GM19328 (cell line): Measurements from ENCODE around the gene SLC36A2.
"Not testable (repeated sequence)": the region's sequence is repeated elsewhere in the genome, so short reads cannot be mapped to it uniquely, and the experiment has no call there.

Source experiments
- ATAC-seq: cut with Tn5 transposase; IDR thresholded peaks from one replicate; pipeline ENCODE4 v1.9.1; 2021; ENCODE audit warnings: mild to moderate bottlenecking, moderate library complexity; ENCODE audit not compliant: unreplicated experiment

The SLC36A2 gene

DNA sequence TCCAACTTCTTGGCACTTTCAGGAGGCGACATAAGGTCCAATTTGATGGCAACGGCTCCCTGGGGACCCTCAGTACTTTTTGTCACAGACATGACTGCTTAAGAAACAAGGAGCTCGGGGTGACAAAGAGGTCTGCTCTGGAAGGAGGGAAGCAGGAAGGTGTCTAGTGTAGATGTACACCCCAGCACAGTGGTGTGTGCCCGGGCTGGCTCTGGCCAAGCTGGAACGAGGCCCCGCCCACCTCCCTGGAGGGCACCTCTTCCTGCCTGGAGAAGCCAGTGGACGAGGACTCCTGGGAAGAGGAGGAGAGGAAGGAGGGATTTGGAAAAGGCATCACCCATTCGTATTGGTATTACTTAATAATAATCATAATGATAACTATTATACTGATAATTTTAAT lies at the start of gene SLC36A2:
Gene SLC36A2, minus strand, starts transcription at position 191 of the 400 bp plus-strand sequence. Its CDS starts 99 bp downstream, at position 92.
- no peak for ATAC-seq

DNA sequence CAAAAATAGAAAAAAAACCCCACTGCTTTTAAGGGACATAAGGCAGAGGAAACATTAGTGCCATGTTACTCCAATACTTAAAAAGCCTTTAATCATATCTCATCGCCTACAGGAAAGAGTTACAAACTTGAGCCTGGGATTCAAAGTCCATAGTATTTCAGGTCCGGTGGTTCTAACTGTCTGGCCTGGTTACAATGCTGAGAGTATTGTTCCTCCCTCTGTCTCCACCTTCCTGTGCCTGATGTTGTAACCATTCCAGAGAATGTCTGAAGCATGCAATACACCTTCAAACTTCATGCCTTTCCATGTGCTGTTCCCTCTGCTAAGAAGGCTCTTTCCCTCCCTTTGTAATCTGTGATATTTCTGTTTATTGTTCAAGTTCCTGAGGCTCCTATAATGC lies 41.6 kb upstream of the SLC36A2 start:
- no peak for ATAC-seq

DNA sequence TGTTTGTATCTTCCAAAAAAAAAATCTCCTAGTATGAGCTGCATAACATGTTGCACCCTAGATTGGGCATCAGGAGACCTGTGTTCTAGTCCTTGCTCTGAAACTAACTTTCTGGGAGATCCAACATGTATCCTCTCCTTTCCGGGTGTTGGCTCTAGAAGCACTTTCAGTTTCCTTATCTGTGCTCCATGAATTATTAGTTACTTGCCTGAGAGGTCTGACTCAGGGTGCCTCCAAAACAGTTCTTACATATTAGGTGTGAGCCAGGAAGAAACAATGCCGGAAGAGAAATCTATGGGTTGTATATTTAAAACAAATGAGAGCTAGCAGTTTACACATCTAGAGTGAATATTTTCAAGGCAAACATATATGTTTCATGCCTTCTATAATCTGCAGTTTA lies 36.7 kb upstream of the SLC36A2 start:
- ATAC-seq = no peak

DNA sequence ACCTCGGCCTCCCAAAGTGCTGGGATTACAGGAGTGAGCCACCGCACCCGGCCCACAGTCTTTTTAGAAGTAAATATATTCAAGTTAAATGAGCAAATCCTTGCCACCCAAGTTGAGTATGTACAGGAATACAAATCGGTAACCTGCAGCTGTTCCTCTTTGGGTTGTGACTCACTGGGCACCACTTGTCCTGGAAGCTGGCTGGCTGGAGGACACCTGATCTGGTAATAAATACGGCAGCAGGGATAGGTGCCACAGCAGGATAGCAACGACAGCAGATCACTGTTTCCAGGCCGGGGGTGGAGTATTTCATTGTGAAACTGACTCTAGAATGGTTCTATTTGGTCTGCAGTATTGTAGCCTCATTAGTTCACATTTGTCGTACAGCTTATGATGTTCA lies 35.7 kb upstream of the SLC36A2 start:
- ATAC-seq = no peak

DNA sequence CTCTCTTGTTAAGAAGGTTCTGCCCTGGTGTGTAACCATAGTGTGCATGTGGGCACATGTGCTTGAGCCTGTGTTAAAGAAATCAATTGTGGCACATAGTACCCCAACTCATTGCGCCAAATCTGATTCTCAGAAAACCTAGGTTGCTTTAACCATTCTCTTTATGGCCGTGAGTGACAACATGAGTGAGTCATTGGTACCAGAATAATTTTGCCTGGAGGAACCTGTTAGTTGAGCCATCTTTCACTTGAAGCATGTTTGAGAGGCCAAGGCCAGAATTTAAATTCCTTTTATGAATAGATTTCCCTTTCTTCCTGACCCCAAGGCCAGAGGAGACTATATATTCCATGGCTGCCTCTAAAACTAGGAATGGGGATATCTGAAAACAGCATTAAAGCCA lies 35.2 kb upstream of the SLC36A2 start:
- ATAC-seq = no peak

DNA sequence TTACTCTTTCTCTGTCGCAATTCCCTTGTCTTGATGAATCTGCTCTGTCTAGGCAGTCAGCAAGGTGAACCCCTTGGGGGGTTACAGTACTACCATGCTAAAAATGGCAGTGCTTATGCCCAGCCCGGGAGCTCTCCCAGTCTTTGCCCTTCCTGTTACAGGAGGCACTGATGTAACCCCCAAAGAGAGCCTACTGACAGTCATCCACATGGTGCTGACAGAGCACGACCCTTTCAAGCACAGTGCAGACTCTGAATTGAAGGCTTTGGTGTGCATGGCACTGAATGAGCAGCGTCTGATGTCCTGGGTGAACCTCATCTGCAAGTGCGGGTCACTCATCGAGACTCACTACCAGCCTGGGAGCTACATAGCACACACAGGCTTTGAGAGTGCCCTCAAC lies 34.5 kb upstream of the SLC36A2 start:
- no peak for ATAC-seq

DNA sequence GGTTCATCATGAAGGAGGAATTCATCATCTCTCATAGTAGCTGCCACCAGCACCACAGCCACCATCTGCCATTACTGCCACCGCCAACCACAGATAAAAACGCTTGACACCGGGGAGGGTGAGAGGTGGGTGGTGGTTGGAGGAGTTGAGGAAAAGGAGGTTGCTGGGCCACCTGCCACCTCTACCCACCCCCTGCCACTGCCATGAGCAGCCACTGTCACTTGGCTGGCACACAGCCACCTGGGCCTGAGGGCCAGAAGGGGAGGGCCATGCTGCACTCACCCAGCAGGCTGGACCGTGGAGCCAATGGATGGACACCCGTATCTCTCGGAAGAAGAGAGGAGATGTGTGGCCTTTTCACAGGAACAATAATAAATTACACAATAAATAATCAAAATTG lies 31.3 kb upstream of the SLC36A2 start:
- no peak for ATAC-seq

DNA sequence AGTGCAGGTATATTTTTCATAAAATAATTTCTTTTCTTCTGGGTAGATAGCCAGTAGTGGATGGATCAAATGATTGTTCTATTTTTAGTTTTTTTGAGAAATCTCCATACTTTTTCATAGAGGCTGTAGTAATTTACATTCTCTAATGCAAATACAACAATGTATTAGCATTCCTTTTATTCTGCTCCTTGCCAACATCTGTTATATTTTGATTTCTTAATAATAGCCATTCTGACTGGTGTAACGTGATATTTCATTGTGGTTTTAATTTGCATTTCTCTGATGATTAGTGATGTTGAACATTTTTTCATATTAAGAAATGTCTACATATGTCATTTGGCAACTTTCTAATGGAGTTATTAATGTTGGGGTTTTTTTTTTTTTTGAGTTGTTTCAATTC lies 27.2 kb upstream of the SLC36A2 start:
- ATAC-seq = no peak

DNA sequence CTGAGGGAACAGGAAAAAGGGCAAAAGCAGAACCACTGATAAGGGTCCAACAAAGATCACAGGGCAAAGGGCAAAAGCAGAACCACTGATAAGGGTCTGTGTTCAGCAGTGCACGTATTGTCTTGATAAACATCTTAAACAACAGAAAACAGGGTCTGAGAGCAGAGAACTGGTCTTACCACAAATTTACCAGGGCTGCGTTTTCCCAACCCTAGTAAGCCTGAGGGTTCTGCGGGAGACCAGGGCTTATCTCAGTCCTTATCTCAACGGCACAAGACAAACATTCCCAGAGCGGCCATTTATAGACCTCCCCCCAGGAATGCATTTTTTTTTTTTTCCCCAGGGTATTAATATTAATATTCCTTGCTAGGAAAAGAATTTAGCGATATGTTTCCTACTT lies 19.7 kb upstream of the SLC36A2 start:
- not testable (repeated sequence) for ATAC-seq

DNA sequence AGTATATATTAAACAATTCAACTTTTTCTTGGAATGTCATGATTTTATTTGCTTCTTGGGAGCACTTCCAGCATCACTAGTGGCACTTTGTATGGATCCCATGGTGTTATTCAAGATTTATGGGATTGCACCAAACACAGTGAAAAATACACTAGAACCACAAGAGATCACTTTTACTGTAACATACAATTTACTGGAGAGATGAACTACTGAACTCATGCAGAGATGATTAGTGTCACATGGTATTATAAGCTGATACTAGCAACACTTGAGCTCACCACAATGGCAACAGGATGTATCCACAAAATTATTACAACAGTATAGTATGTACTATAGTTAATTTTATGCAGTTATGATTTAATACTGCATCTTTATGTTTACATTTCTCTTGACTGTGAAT lies 16.3 kb upstream of the SLC36A2 start:
- ATAC-seq = no peak

DNA sequence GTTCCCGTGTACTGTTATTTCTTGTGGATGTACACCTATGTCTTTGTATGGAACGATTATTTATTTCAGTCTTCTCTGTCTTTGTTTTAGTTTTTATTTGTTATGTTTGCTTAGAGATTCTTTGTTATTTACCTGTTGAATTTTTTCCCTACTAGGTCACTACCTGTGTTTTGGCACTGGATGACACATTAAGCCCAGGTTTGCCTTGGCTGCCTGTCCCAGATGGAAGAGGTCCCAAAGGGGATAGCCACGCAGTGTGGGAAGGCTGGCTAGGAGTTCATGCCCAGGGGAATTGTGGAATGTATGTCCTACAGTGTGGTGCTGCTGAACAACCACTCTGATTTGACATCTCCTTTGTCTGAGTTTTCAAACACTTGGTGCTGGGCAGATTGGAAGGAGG lies 15.6 kb upstream of the SLC36A2 start:
- no peak for ATAC-seq

DNA sequence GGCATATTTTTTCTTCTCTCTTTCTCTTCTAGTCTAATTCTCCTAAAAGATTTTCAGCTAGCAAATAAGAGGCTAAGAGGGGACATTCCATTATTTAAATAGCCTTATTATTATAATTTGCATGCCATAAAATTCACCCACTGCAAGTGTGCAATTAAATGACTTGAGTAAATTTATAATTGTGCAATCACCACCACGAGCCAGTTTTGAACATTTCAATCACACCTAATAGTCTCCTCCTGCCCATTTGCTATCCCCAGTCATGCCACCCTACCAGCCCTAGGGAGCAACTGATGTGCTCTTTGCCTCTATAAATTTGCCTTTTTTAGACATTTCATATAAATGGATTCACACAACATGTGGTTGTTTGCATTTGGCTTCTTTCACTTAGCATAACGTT lies 12.0 kb upstream of the SLC36A2 start:
- ATAC-seq = no peak

DNA sequence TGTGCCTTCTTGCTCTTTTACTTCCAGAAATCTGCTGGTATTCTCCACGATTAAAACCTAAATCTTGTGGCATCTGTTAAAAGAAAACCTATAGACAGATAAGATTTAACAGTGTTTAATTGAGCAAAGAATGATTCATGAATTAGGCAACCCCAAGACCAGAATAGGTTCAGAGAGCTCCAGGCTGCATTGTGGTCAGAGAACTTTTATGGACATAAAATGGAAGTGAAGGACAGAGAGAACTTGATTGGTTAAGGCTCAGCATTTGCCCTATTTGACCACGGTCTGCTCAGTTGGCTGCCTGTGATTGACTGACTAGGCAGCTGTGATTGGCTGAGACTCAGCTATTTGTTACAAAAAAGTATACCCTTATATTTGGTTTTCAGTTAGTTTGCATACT lies 10.4 kb upstream of the SLC36A2 start:
- ATAC-seq = no peak

DNA sequence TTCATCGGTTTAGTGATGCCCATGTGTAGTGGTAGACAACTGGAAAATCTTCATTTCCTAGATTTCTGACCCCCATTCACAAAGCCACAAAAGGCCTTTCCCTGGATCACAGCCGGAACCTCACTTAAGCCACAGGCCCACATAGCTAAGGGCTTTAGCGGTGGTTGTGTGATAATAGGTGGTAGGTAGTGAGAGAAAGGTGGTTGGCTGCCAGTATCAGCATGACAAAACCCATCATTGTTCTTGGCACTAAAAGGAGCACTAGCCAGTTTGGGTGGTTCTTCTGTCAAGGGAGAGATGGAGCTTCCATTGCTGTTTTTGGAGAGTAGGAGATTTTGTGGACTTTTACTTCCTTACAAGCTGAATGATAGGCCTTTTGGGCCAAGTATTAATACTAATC lies 9.7 kb upstream of the SLC36A2 start:
- no peak for ATAC-seq

DNA sequence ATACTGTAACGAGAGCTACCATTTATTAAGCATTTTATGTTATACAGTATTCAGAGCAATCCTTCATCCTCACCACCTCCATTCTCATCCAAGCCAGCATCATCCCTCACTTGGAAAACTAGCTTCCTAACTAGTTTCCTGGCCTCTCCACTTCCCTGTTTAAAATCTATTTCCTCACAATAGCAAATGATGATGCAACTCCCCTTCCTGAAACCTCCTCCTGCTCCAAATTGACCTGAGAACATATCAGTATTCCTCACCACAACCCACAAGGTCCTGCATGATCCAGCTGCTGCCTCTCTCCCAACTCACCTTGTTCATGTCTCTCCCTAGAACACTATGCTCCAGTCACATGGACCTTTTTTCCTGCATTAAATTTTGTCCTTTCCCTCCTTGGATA lies 4.3 kb upstream of the SLC36A2 start:
- no peak for ATAC-seq

DNA sequence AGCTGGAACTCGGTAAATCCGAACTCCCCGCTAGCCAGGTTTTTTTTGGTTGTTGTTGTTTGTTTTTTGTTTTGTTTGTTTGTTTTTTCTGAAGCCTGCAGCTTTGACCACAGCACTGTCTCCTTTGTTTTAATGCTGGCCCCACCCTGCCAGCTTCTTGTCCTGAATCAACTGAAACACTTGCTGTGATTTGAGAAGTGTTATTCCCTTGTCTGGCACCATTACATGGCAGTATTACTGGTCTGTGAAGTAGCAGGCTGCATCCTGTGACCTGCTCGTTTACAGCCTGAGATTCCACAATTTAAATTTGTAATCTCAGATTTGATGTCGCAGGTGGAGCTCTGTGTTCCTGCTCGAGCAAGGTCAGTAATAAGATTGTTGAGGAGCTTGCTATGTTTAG lies 1.4 kb upstream of the SLC36A2 start:
- ATAC-seq = no peak

DNA sequence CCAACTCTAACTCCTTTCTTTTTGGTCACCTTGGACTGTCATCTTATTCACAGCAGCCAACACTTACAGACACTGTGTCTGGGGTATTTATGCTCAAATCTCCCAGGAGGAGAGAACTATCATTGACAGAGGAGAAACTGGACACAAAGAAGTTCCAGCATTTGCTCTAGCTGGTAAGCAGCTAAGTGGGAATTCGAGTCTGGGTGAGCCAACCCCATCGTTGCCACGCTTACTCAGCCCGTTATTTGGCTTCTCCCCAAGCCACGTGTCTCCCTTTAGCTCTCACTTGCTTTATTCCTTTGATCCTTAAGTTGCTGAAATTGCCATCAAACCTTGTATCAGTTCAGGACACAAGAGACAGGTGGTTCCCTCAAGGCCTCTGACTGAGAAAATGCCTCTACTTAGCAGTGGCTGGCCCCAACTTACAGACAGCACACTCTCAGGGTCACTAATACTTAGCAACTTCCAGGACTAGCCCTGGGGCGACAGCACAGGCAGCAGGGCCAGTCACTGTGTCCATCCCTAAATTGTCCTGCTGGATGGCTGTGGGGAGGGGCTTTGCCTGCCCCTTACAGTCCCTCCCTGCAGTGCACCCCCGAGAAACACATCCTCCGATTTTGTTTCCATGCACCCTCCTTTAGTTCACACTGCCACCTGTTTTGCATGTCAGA lies 1.4 kb downstream of the SLC36A2 start:
- no peak for ATAC-seq

DNA sequence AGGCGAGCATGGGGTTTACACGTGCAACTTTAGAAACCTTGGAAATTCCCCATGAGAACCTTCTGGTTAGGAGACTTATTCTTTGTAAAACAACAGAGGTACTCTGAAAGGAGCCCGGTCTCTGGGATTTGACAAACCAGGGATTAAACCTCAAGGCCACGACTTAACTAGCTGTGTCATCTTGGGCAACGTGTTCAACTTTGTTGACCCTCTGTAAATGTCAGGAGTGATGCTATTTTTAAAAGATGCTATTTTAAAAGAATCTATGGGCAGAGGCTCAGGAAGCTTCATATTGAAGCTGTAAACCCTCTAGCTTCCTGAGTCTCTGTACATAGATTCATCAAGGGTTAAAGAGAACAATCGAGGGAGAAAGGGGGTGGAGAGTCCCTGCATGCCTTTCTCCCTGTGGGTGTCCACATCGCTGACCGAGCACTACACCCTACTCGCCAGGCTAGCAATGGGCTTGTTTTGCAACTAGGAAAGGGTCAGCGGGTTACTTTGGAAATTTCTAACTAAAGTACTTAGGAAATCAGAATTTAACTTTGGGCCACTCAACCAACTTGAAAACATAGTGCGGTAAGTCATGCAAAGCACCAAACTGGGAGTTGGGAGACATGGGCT lies 2.1 kb downstream of the SLC36A2 start:
- no peak for ATAC-seq

DNA sequence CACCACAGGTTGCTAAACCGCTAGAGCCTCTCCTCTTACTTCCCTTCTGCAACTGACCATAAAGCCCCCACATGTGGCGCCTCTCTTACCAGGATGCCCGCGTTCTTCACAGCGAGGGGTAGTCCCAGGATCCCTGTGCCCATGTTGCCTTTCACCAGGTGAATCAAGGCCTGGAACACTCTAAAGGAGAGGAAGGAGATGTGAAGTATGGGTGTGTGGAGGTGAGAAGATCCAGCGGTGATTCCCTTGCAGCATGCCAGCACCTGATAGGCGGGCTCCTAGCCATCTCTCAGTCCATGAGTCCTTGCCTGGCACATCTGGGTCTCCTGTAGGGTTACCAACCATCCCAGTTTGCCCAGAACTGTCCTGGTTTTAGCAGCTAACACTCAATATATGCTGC lies 3.3 kb downstream of the SLC36A2 start:
- no peak for ATAC-seq

DNA sequence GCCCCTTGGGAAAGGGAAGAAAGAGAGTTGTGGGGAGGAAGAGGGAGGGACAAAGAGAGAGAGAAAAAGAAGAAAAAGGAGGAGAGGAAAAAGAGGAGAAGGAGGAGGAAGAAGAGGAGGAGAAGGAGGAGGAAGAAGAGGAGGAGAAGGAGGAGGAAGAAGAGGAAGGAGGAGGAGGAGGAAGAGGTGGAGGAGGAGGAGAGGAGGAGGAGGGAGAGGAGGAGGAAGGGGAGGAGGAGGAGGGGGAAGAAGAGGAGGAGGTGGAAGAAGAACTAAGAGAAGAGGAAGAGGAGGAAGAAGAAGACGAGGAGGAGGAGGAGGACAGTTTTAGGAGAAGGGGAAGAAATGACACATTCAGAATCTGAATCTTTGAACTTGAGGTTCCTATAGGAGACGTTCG lies 7.4 kb downstream of the SLC36A2 start:
- ATAC-seq = no peak

DNA sequence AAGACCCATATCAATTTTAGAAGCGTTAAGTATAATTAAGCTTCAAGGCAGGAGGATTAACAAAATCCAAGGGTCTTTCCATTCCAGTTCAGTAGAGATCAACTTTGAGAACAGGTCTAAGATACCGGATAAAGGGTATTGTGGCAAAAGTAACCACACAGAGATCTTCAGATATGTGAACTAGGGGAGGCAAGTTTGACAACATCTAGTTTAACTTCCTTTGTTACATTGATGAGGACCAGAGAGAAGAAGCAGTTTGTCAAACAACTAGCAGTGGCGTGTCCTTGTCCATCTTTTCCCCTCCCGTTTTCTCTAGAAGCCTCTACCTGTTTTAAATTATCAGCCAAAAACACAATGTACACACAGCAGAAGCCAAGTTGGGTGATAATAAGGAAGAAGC lies 8.6 kb downstream of the SLC36A2 start:
- ATAC-seq = no peak

DNA sequence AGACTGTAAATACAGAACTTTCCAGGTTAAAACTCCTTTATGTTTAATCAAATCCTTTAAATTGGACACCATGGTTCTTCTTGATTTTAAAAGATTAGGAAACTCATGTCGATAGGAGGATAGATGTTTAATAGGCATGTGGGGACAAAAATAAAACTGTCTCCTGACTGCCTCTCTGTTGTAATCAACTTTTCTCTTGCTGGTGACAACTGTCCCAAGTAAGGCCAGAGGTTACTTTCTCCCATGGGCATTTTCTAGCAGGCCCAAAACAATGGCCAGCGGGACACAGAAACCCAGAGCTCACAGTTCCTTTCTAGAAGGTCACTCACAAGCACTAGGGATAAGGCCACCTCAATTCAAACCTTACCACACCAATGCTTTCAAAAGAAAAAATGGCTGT lies 14.5 kb downstream of the SLC36A2 start:
- ATAC-seq = no peak

DNA sequence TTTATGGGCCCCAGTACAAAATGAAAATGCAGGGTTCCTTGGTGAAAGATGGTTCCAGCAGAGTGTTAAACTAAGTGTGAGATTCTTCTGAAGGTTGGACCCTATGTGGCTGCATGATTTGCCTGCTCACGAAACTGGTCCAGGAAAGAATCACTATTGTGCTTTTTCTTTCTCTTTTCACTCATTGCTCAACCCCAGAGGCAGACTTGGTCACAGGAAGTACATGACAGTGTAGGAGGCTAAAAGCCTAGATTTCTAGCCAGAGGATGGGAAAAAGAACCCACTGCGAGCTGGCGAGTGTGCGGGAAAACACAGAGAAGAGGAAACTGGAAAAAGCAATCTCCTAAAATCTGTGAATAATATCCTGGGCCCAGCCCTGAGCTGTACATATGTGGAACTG lies 18.6 kb downstream of the SLC36A2 start:
- ATAC-seq = no peak
